GM12878 (cell line): ENCODE results near the gene CD300A. TPM values are rescaled to one million over a fixed set of nuclear protein-coding genes. Genes with fewer than 3 reads are reported as not detected.
A peak's percentile ranks its signal among the peaks of the same experiment; 100 is the strongest.

Source experiments
- CBX5 ChIP-seq: sonication (generic); IDR thresholded peaks from 2 replicates; pipeline ENCODE4 v1.6.1; 2016; ENCODE audit warnings: low read depth, moderate library complexity, mild to moderate bottlenecking, inconsistent platforms
- CREB1 ChIP-seq: IDR thresholded peaks from 2 replicates; pipeline ENCODE4 v1.6.1; 2012; ENCODE audit warnings: low read depth, mild to moderate bottlenecking, inconsistent platforms
- EGR1 ChIP-seq, 2 experiments: IDR thresholded peaks; 1 replicate in 1 of 2; 2 replicates in 1 of 2; pipeline ENCODE4 v1.6.1; 2011 to 2012; ENCODE audit warnings: low read depth in 2 of 2, low read length in 2 of 2, borderline replicate concordance in 1 of 2, mild to moderate bottlenecking in 1 of 2, moderate library complexity in 1 of 2
- HDAC6 ChIP-seq: fragments of 200-600 bp; sonication (generic); IDR thresholded peaks from one replicate; pipeline ENCODE4 v1.8.0; 2017; ENCODE audit warnings: antibody characterized with exemption; ENCODE audit not compliant: unreplicated experiment
- MEF2A ChIP-seq: IDR thresholded peaks from 2 replicates; pipeline ENCODE4 v1.6.1; 2011; ENCODE audit warnings: low read depth, mild to moderate bottlenecking, low read length, moderate library complexity; ENCODE audit not compliant: insufficient read depth
- NBN ChIP-seq: fragments of 450-650 bp; IDR thresholded peaks from 2 replicates; pipeline ENCODE4 v1.6.1; 2016
- PKNOX1 ChIP-seq: fragments of 450-650 bp; IDR thresholded peaks from 2 replicates; pipeline ENCODE4 v1.6.1; 2016; ENCODE audit warnings: mild to moderate bottlenecking
- POU2F2 ChIP-seq: IDR thresholded peaks from 3 replicates; pipeline ENCODE4 v1.6.1; 2011; ENCODE audit warnings: low read depth, mild to moderate bottlenecking, low read length, borderline replicate concordance
- RELB ChIP-seq: fragments of 450-650 bp; IDR thresholded peaks from 2 replicates; pipeline ENCODE4 v1.6.1; 2017; ENCODE audit warnings: low read depth, mild to moderate bottlenecking, moderate library complexity
- SMAD5 ChIP-seq: IDR thresholded peaks from 2 replicates; pipeline ENCODE4 v1.6.1; 2016; ENCODE audit warnings: antibody characterized with exemption, low read depth
- SPI1 ChIP-seq: IDR thresholded peaks from 2 replicates; pipeline ENCODE4 v1.6.1; 2011; ENCODE audit warnings: low read depth, mild to moderate bottlenecking, low read length, moderate library complexity, borderline replicate concordance; ENCODE audit not compliant: insufficient read depth
- SREBF2 ChIP-seq: IDR thresholded peaks from 2 replicates; pipeline ENCODE4 v1.6.1; 2012; ENCODE audit warnings: mild to moderate bottlenecking, low read length
- TARDBP ChIP-seq: IDR thresholded peaks from 2 replicates; pipeline ENCODE4 v1.6.1; 2016; ENCODE audit warnings: borderline replicate concordance
- TCF7 ChIP-seq: IDR thresholded peaks from 2 replicates; pipeline ENCODE4 v1.6.1; 2014; ENCODE audit warnings: antibody characterized with exemption, borderline replicate concordance
- USF1 ChIP-seq: IDR thresholded peaks from 2 replicates; pipeline ENCODE4 v1.6.1; 2011; ENCODE audit warnings: borderline replicate concordance, low read depth, mild to moderate bottlenecking, moderate library complexity, mixed read lengths, low read length; ENCODE audit not compliant: insufficient read depth; ENCODE audit errors: extremely low read length
- polyA plus RNA-seq, 11 experiments: library from polyadenylated mRNA; depleted of rRNA in 4 of 11; unstranded in 6 of 11; stranded (reverse) in 5 of 11; fragments of >200 nt; fragmentation: Nextera tagmentation in 4 of 11; fragmentation: Illumina TruSeq in 1 of 11; extraction: Ambion mirVana in 4 of 11; extraction: Trizol in 1 of 11; gene quantifications; 1 replicate in 1 of 11; 2 replicates in 10 of 11; pipeline versions ENCODE4 v1.2.1 to v1.2.3, GENCODE V29; 2011 to 2016; ENCODE audit warnings: inconsistent platforms in 2 of 11, missing spikeins in 2 of 11, low read depth in 1 of 11
- total RNA-seq, 4 experiments: library from RNA; depleted of rRNA in 3 of 4; stranded (reverse); fragments of >200 nt in 3 of 4; fragmentation: Illumina TruSeq in 1 of 4; extraction: Trizol in 1 of 4; gene quantifications; 2 replicates each; pipeline versions ENCODE4 v1.2.1 to v1.2.3, GENCODE V29; 2013 to 2021
- TF ChIP-seq, protein P1 (sequence below): fragments of 450-650 bp; IDR thresholded peaks from 2 replicates; pipeline ENCODE4 v1.6.1; 2018; ENCODE audit warnings: borderline replicate concordance, mild to moderate bottlenecking; ENCODE audit not compliant: partially characterized antibody
- TF ChIP-seq, protein P2 (sequence below): IDR thresholded peaks from 2 replicates; pipeline ENCODE4 v1.6.1; 2012; ENCODE audit warnings: low read length, inconsistent platforms
- TF ChIP-seq, protein P3 (sequence below): IDR thresholded peaks from 2 replicates; pipeline ENCODE4 v1.6.1; 2011; ENCODE audit warnings: low read depth, mild to moderate bottlenecking, low read length, moderate library complexity, borderline replicate concordance; ENCODE audit errors: extremely low read depth
- TF ChIP-seq, protein P4 (sequence below): IDR thresholded peaks from 2 replicates; pipeline ENCODE4 v1.6.1; 2011; ENCODE audit warnings: mild to moderate bottlenecking, low read depth, low read length, moderate library complexity; ENCODE audit not compliant: insufficient replicate concordance

CD300A gene
- total and polyA plus RNA-seq, 10 of the 15 experiments (the other 5 are each of a cell fraction or from before 2014, with no cell fraction given): 10.6 to 128 (median 36.1) TPM

DNA sequence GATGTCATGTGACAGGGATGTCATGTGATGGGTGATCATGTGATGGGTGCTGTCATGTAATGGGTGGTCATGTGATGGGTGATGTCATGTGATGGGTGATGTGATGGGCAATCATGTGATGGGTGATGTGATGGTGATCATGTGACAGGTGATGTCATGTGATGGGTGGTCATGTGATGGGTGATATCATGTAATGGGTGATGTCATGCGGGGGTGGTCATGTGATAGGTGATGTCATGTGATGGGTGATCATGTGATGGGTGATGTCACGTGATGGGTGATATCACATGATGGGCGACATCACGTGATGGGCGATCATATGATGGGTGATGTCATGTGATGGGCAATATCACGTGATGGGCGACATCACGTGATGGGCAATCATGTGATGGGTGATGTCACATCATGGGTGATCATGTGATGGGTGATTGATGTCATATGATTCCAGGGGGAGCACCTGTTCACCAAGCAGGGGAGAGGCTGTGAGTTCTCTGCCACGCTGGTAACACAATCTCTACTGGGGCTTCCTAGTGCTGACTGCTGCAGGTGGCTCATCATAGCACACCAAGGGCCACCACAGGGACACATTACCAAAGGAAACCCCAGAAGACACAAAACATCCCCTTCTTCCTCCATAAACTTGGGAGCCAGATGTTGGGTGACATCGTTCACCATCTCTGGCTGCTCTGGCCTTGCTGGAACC is 48.3 kb downstream of the CD300A start (continued):
- TF ChIP-seq, protein P1, sequence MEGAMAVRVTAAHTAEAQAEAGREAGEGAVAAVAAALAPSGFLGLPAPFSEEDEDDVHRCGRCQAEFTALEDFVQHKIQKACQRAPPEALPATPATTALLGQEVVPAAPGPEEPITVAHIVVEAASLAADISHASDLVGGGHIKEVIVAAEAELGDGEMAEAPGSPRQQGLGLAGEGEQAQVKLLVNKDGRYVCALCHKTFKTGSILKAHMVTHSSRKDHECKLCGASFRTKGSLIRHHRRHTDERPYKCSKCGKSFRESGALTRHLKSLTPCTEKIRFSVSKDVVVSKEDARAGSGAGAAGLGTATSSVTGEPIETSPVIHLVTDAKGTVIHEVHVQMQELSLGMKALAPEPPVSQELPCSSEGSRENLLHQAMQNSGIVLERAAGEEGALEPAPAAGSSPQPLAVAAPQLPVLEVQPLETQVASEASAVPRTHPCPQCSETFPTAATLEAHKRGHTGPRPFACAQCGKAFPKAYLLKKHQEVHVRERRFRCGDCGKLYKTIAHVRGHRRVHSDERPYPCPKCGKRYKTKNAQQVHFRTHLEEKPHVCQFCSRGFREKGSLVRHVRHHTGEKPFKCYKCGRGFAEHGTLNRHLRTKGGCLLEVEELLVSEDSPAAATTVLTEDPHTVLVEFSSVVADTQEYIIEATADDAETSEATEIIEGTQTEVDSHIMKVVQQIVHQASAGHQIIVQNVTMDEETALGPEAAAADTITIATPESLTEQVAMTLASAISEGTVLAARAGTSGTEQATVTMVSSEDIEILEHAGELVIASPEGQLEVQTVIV: peak; percentile 42
- no peak for TF ChIP-seq POU2F2
- TF ChIP-seq, protein P2, sequence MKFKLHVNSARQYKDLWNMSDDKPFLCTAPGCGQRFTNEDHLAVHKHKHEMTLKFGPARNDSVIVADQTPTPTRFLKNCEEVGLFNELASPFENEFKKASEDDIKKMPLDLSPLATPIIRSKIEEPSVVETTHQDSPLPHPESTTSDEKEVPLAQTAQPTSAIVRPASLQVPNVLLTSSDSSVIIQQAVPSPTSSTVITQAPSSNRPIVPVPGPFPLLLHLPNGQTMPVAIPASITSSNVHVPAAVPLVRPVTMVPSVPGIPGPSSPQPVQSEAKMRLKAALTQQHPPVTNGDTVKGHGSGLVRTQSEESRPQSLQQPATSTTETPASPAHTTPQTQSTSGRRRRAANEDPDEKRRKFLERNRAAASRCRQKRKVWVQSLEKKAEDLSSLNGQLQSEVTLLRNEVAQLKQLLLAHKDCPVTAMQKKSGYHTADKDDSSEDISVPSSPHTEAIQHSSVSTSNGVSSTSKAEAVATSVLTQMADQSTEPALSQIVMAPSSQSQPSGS: peak; percentile 35
- TF ChIP-seq SREBF2: no peak
- TF ChIP-seq USF1: peak; percentile 89
- TF ChIP-seq HDAC6: no peak
- no peak for TF ChIP-seq TCF7
- TF ChIP-seq SPI1: no peak
- no peak for TF ChIP-seq MEF2A
- TF ChIP-seq CREB1: peak; percentile 73
- peak; percentile 41 for TF ChIP-seq NBN
- TF ChIP-seq CBX5: no peak
- TF ChIP-seq TARDBP: no peak
- TF ChIP-seq SMAD5: no peak
- TF ChIP-seq EGR1 (IDR thresholded peaks at IDR 0.05; ENCODE audit: borderline replicate concordance in 1 of 2, low read depth in 2 of 2, low read length in 2 of 2): no peak
- TF ChIP-seq, protein P3, sequence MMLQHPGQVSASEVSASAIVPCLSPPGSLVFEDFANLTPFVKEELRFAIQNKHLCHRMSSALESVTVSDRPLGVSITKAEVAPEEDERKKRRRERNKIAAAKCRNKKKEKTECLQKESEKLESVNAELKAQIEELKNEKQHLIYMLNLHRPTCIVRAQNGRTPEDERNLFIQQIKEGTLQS: peak; percentile 83
- peak; percentile 15; the same call in 1 of the 2 replicates for TF ChIP-seq RELB
- TF ChIP-seq, protein P4, sequence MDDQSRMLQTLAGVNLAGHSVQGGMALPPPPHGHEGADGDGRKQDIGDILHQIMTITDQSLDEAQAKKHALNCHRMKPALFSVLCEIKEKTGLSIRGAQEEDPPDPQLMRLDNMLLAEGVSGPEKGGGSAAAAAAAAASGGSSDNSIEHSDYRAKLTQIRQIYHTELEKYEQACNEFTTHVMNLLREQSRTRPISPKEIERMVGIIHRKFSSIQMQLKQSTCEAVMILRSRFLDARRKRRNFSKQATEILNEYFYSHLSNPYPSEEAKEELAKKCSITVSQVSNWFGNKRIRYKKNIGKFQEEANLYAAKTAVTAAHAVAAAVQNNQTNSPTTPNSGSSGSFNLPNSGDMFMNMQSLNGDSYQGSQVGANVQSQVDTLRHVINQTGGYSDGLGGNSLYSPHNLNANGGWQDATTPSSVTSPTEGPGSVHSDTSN: peak; percentile 43
- peak; percentile 68; the same call in 1 of the 2 replicates for TF ChIP-seq PKNOX1
